SKM-1 (cell line): ENCODE results near the gene TMC5.
"Not testable (repeated sequence)": the region's sequence is repeated elsewhere in the genome, so short reads cannot be mapped to it uniquely, and the experiment has no call there.

Experiments used
- DNase-seq: peaks from one replicate; lab custom pipeline; 2025; ENCODE audit not compliant: unreplicated experiment; lab: John Stamatoyannopoulos, UW

The TMC5 gene

GRCh38 chr16:19397373-19397772 lies 20.3 kb upstream of the TMC5 start:
- not testable (repeated sequence) for DNase-seq

GRCh38 chr16:19400711-19401110 lies 17.0 kb upstream of the TMC5 start:
- DNase-seq = no peak

- no peak for DNase-seq
Measured at GRCh38 chr16:19406891-19407491, 10.7 kb upstream of the TMC5 start.

DNA sequence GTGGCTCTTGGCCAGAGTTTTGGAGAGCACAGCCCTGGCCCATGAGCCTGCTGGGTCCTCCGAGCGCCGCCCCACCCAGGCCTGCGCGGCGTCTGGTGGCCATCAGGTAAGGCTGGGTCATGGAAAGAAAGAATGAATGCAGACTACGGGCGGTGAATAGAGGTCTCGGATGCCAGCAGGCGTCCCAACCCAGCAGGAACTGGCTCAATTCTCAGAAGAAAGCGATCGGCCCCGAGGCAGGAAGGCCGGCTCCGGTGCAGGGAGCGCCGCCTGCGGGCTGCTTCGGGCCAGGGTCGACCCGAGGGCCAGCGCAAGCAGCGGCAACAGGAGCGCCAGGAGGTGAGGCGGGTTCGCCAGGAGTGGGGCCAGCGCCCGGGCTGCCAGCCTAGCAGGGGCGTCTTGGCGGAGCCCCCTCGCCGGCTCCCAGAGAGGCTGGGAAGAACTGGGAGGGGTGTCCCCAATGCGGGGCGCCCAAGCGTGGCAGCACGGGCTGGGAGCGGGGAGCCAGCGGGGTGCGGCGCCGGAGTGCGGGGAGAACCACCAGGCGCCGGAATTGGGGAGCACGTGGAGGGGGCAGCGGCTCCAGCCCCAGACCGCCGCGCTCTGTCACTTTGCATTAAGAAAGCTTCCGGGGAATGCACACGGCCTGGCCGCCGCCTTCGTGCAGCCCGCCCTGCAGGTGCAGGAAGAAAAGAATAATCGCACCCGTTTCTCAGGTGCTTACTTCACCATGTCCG lies 7.1 kb upstream of the TMC5 start:
- DNase-seq = no peak

- DNase-seq = no peak
Measured at GRCh38 chr16:19411298-19411697, 6.4 kb upstream of the TMC5 start.

DNA sequence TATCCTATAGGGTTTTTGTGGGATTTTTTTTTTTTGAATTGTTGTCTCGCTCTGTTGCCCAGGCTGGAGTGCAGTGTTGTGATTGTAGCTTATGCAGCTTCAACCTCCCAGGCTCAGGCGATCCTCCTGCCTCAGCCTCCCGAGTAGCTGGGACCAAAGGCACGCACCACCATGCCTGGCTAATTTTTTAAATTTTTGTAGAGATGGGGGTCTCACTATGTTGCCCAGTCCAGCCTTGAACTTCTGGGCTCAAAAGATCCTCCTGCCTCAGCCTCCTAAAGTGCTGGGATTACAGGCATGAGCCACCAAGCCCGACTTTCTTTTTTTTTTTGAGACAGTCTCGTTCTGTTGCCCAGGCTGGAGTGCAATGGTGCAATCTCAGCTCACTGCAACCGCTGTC lies 5.6 kb upstream of the TMC5 start:
- DNase-seq = not testable (repeated sequence)

- DNase-seq = no peak
Measured at GRCh38 chr16:19415461-19415860, 2.2 kb upstream of the TMC5 start.

DNA sequence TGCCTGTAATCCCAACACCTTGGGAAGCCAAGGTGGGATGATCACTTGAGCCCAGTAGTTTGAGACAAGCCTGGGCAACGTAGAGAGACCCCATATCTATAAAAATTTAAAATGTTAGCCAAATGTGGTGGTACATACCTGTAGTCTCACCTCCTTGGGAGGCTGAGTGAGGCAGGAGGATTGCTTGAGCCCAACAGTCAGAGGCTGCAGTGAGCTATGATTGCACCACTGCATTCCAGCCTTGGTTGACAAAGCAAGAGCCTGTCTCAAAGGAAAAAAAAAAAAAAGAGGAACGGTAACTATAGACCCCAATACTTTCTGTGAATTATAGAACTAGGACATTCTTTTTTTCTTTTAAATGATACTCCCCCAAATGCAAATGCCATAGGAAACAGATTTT lies 1.8 kb upstream of the TMC5 start:
- no peak for DNase-seq

DNA sequence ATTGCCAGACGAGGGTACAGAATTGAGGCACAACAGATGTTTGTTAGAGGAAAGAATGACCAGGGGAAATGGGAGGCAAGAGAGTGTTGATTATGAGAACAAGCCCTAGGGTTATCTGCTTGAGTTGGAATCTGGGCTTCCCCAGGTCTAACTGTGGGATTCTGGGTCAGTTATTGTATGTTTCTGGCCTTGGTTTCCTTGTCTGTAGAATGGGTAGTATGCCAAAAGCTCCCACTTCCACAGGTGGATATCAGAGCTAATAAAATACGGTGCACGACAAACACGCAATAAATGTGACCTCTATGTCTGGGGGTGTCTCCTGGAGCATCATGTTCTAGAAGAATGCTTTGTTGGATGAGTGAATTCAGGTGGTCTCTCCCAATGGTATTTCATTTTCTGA lies 517 bp downstream of the TMC5 start:
- DNase-seq = no peak

GRCh38 chr16:19419698-19420075 lies 2.0 kb downstream of the TMC5 start:
- no peak for DNase-seq

DNA sequence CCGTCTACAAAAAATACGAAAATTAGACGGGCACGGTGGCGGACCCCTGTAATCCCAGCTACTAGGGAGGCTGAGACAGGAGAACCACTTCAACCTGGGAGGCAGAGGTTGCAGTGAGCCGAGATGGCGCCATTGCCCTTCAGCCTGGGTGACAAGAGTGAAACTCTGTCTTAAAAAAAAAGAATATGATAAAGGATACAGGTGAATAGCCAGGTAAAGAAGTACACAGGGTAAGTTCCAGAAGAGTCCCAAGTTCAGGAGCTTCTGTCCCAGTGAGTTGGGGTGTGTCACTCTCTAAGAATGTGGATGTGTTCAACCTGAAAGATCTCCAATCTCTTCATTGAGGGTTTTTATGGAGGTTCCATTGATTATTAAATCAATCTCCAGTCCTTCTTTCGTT lies 6.8 kb downstream of the TMC5 start:
- DNase-seq = no peak

DNA sequence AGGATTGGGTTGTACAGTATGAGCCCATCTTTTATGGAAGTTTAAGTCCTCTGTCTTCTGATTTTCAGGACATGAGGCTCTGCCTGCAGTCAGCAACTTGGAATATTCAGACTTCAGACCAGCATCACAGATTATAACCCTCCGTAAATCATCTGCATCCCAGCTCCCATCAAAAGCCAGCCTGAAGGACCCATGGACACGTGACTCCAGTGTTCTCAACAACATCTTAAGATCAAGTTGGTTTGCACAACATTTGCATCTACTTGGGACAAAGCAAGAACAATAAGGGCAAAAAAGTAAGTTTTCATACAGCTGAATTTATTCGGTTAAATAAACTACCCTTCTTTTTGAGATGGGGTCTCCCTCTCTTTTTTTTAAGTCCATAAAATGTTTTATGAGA lies 12.7 kb downstream of the TMC5 start:
- no peak for DNase-seq

DNA sequence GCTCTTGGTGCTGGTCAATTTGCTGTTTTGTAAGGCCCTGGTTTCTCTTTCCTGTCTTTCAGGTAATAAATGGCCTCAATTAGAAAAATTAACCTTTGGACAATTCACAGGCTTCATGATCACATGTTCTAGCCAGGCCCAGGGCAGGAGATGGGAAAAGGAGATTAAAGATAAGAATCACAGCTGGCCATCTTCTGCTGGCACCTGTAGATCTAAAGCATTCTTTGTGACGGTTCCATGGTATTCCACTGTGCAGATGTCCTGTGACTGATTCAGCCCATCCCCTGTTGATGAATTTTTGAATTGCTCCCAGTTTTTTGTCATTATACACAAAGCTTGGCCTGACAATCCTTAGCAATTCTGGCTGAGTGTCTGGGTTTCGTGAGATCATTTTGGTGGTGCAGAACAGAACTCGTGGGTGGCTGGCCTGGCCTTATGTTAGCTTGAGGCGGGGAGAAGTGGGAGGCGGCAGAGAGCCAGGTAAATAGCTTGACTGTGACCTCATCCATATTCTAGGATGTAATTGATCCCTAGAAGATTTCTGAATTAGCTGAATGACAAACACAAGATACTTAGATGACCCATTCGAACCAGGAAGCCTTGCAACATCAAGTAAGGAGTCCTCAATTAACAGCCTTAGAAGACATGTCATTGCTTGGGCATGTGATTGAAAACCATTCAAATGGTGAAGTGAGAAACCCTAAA lies 14.1 kb downstream of the TMC5 start:
- no peak for DNase-seq

DNA sequence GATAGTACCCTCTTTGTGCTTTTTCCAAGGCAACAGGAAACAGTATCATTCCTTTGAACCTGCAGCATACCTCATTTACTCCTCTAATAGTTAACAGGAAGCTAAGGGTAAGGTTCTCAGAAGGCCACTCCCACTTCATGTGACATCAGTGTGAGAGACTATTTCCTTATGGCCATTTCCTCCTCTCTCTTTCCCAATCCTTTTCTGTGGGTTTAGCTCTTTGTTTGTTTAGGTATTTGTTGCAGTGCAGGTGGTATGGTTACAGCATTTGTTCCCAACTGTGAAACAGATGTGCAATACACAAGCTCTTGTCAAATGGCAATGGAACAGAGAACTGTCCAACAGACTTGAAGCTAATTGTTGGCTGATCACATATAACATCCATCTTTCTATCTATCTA lies 14.7 kb downstream of the TMC5 start:
- DNase-seq = no peak

DNA sequence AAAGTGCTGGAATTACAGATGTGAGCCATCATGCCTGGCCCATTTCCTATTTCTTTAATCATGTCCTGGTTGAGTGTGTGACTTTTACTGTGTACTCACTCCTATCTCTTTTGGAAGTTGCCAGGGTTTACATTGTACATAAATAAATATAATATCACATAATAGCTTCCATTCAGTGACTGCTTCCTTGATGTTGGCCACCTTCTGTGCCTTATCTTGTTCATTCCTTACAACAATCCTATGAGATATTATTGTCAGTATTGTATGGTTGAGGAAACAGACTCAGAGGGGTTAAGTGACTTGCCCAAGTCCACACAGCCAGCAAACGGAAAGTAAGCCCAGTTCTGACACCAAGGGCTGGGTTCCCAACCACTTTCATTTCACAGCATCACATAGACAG lies 16.9 kb downstream of the TMC5 start:
- no peak for DNase-seq

DNA sequence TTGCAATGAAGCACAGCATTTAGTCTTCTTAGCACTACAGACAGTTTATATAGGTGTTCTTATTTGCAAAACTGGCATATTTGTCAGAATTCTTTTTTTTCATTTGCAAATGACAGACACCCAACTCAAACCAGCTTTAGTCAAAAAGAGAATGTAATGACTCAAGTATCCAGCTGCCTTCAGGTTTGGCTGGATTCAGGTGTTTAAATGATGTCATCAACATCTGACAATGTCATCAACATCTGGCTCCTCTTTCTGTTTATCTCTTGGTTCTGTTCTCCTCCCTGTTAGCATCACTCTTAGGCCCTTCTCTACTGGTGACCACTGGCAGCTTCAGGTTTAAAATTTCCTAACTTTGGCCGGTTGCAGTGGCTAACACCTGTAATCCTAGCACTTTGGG lies 18.9 kb downstream of the TMC5 start:
- no peak for DNase-seq

DNA sequence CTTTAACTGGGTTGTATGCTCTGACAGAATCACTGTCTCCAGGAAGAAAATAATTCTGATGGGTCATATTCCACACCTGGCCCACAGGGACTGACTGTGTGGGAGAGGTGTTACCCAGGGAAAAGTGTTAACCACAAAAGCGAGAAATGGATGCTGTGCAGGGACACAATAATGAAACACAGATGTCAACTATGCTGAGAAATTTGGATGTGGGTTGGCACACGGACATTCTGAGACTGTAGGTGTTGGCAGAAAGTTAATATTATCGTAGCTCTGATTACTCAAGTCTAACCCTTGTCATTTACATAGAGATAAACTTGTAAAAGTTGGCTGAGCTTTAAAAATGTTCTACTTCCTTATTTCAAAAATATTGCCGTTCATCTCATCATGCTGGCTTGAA lies 19.6 kb downstream of the TMC5 start:
- no peak for DNase-seq

GRCh38 chr16:19438739-19439138 lies 21.1 kb downstream of the TMC5 start:
- DNase-seq = no peak

DNA sequence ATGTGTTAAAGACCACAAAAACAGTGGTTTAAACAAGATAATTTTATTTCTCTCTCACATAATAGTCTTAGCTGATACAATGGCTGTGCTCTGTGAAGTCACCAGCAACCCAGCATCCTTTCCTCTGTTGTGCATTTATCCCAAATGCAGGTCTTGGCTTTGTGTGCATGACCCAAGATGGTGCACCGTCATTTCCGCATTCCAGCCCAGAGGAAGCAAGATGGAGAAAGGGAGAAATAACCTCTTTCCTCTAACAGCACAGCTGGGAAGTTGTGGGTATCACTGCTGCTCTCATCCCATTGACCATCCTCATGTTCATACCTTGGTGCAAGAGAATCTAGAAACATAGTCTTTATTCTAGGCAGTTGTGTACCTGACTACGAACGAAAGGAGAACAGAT lies 21.8 kb downstream of the TMC5 start:
- no peak for DNase-seq

DNA sequence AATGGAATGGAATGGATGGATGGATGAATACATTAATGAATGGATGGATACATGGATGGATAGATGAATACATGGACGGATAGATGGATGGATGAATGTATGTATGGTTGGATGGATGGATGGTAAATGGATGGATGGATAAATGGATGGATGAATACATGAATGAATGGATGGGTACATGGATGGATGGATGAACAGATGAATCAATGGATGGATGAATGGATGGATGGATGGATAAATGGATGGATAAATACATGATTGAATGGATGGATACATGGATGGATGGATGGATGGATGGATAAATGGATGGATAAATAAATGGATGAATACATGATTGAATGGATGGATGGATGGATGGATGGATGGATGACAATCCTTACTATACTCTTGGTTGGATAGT lies 26.0 kb downstream of the TMC5 start:
- DNase-seq = no peak

- DNase-seq = no peak
Measured at GRCh38 chr16:19446300-19446846, 28.7 kb downstream of the TMC5 start.

- DNase-seq = no peak
Measured at GRCh38 chr16:19446886-19447285, 29.2 kb downstream of the TMC5 start.
